ENCODE results near the gene H2BK1. TPM values are rescaled to one million over a fixed set of nuclear protein-coding genes. Genes with fewer than 3 reads are reported as not detected.

Gene H2BK1
- polyA plus RNA-seq, 1 experiment, result not detected

GRCh38 chr7:151191544-151191943 is 18.7 kb downstream of the H2BK1 start:
- no peak overlapping the region for H3K4me3 ChIP-seq (ENCODE audit: low read depth, low read length)
- ChIA-PET POLR2A (no interaction called here), CTCF (no interaction called here)
- H3K27me3 ChIP-seq (ENCODE audit: control insufficient read depth, insufficient read depth, low read length), result peaks cover 66% of the 10 kb centered on the region
- no peak for DNase-seq (ENCODE audit: low read depth, low spot score)
- no peak for TF ChIP-seq CTCF (IDR thresholded peaks at IDR 0.05; ENCODE audit: low read depth, low read length)
- H3K27ac ChIP-seq (ENCODE audit: low read depth, low read length), result no peak overlapping the region
- H3K9me3 ChIP-seq (ENCODE audit: control insufficient read depth, insufficient read depth, low read length), result no peaks in the 10 kb centered on the region; the same call in 1 of the 2 replicates

GRCh38 chr7:151189038-151189437 is 21.2 kb downstream of the H2BK1 start:
- Histone ChIP-seq H3K9me3 (ENCODE audit: control insufficient read depth, insufficient read depth, low read length) (no peaks in the 10 kb centered on the region; the same call in 1 of the 2 replicates), H3K4me3 (ENCODE audit: low read depth, low read length) (no peak overlapping the region), H3K27me3 (ENCODE audit: control insufficient read depth, insufficient read depth, low read length) (peaks cover 57% of the 10 kb centered on the region), H3K27ac (ENCODE audit: low read depth, low read length) (no peak overlapping the region)
- no peak for DNase-seq (ENCODE audit: low read depth, low spot score)
- POLR2A ChIA-PET, result no interaction called here
- TF ChIP-seq CTCF (IDR thresholded peaks at IDR 0.05; ENCODE audit: low read depth, low read length), result no peak
- CTCF ChIA-PET, result no interaction called here

GRCh38 chr7:151188252-151188542 is 22.1 kb downstream of the H2BK1 start:
- ChIA-PET CTCF (interaction anchor here (1.1 kb wide), 1 partner anchor 16 kb away, joined by 4 read pairs; no protein-coding TSS in a partner anchor), POLR2A (no interaction called here)
- Histone ChIP-seq H3K27me3 (ENCODE audit: control insufficient read depth, insufficient read depth, low read length) (peaks cover 53% of the 10 kb centered on the region), H3K4me3 (ENCODE audit: low read depth, low read length) (no peak overlapping the region), H3K9me3 (ENCODE audit: control insufficient read depth, insufficient read depth, low read length) (no peaks in the 10 kb centered on the region; the same call in 1 of the 2 replicates), H3K27ac (ENCODE audit: low read depth, low read length) (no peak overlapping the region)
- DNase-seq (ENCODE audit: low read depth, low spot score), result no peak
- no peak for TF ChIP-seq CTCF (IDR thresholded peaks at IDR 0.05; ENCODE audit: low read depth, low read length)

GRCh38 chr7:151187409-151188251 is 22.7 kb downstream of the H2BK1 start:
- POLR2A ChIA-PET, result no interaction called here
- CTCF ChIA-PET, result interaction anchor here (1.1 kb wide), 1 partner anchor 16 kb away, joined by 4 read pairs; no protein-coding TSS in a partner anchor
- peaks cover 51% of the 10 kb centered on the region for H3K27me3 ChIP-seq (ENCODE audit: control insufficient read depth, insufficient read depth, low read length)
- H3K9me3 ChIP-seq (ENCODE audit: control insufficient read depth, insufficient read depth, low read length), result no peaks in the 10 kb centered on the region; the same call in 1 of the 2 replicates
- no peak overlapping the region for H3K4me3 ChIP-seq (ENCODE audit: low read depth, low read length)
- TF ChIP-seq CTCF (IDR thresholded peaks at IDR 0.05; ENCODE audit: low read depth, low read length), result no peak
- DNase-seq (ENCODE audit: low read depth, low spot score), result no peak
- H3K27ac ChIP-seq (ENCODE audit: low read depth, low read length), result no peak overlapping the region

GRCh38 chr7:151186640-151187408 is 23.5 kb downstream of the H2BK1 start, which contains the start of gene ASB10:
Gene ASB10 (minus strand): TSS chr7:151187250. CDS start chr7:151187130, 120 bp downstream.
- H3K27me3 ChIP-seq (ENCODE audit: control insufficient read depth, insufficient read depth, low read length), result peaks cover 47% of the 10 kb centered on the region
- TF ChIP-seq CTCF (IDR thresholded peaks at IDR 0.05; ENCODE audit: low read depth, low read length), result no peak
- H3K9me3 ChIP-seq (ENCODE audit: control insufficient read depth, insufficient read depth, low read length), result no peaks in the 10 kb centered on the region; the same call in 1 of the 2 replicates
- no peak for DNase-seq (ENCODE audit: low read depth, low spot score)
- H3K4me3 ChIP-seq (ENCODE audit: low read depth, low read length), result no peak within 1 kb of the TSS
- ChIA-PET POLR2A (no interaction called here), CTCF (no interaction called here)
- H3K27ac ChIP-seq (ENCODE audit: low read depth, low read length), result no peak within 1 kb of the TSS
